ENCODE data around the gene SCN11A.

SCN11A gene

GRCh38 chr3:39098473-39099000 is 46.8 kb upstream of the SCN11A start:
- WGBS (ENCODE audit: extremely low coverage, insufficient coverage, low lambda C conversion rate) = no CpG with 5 or more reads among the region's 8 CpGs
- Histone ChIP-seq H2BK120ac (ENCODE audit: low read depth, low read length) (no peak overlapping the region), H3K4ac (ENCODE audit: low read depth, low read length) (no peak overlapping the region), H3K9ac (ENCODE audit: low read length) (no peak overlapping the region), H4K5ac (ENCODE audit: low read length) (no peak overlapping the region), H2BK5ac (ENCODE audit: low read length) (no peak overlapping the region), H3K36me3 (ENCODE audit: control insufficient read depth, insufficient read depth, low read length) (peaks cover 6% of the 10 kb centered on the region), H3K23ac (ENCODE audit: low read length) (no peak overlapping the region), H3K4me2 (ENCODE audit: low read length) (no peak overlapping the region), H2AK5ac (ENCODE audit: low read length) (no peak overlapping the region), H3K79me2 (ENCODE audit: control insufficient read depth, insufficient read depth, low read length) (no peaks in the 10 kb centered on the region), H3K56ac (ENCODE audit: low read length) (no peak overlapping the region), H3K79me1 (ENCODE audit: low read length) (no peaks in the 10 kb centered on the region), H3K4me3 (ENCODE audit: low read length) (no peak overlapping the region), H3K18ac (ENCODE audit: low read length) (no peak overlapping the region), H2BK15ac (replicated peaks; ENCODE audit: low read depth) (no peak overlapping the region), H3K27me3 (ENCODE audit: insufficient read depth, low read length, poor library complexity) (no peaks in the 10 kb centered on the region), H3K4me1 (ENCODE audit: control insufficient read depth, low read depth, low read length) (no peaks in the 10 kb centered on the region), H4K8ac (ENCODE audit: low read depth, low read length) (no peak overlapping the region), H3K27ac (ENCODE audit: low read depth, low read length) (no peak overlapping the region)
- no peak for DNase-seq

- H4K5ac ChIP-seq (ENCODE audit: low read length) = no peak overlapping the region
- H4K8ac ChIP-seq (ENCODE audit: low read depth, low read length) = no peak overlapping the region
- H3K4ac ChIP-seq (ENCODE audit: low read depth, low read length) = no peak overlapping the region
- no peak overlapping the region for H2BK15ac ChIP-seq (replicated peaks; ENCODE audit: low read depth)
- H2BK120ac ChIP-seq (ENCODE audit: low read depth, low read length) = no peak overlapping the region
- H3K9ac ChIP-seq (ENCODE audit: low read length) = no peak overlapping the region
- H3K27me3 ChIP-seq (ENCODE audit: insufficient read depth, low read length, poor library complexity) = no peaks in the 10 kb centered on the region
- DNase-seq = no peak
- H3K18ac ChIP-seq (ENCODE audit: low read length) = no peak overlapping the region
- H2BK5ac ChIP-seq (ENCODE audit: low read length) = no peak overlapping the region
- no peak overlapping the region for H3K4me2 ChIP-seq (ENCODE audit: low read length)
- H3K79me1 ChIP-seq (ENCODE audit: low read length) = no peaks in the 10 kb centered on the region
- H3K79me2 ChIP-seq (ENCODE audit: control insufficient read depth, insufficient read depth, low read length) = no peaks in the 10 kb centered on the region
- H3K4me1 ChIP-seq (ENCODE audit: control insufficient read depth, low read depth, low read length) = no peaks in the 10 kb centered on the region
- no peak overlapping the region for H2AK5ac ChIP-seq (ENCODE audit: low read length)
- H3K4me3 ChIP-seq (ENCODE audit: low read length) = no peak overlapping the region
- H3K27ac ChIP-seq (ENCODE audit: low read depth, low read length) = no peak overlapping the region
- no CpG with 5 or more reads among the region's 8 CpGs for WGBS (ENCODE audit: extremely low coverage, insufficient coverage, low lambda C conversion rate)
- H3K23ac ChIP-seq (ENCODE audit: low read length) = no peak overlapping the region
- H3K36me3 ChIP-seq (ENCODE audit: control insufficient read depth, insufficient read depth, low read length) = peaks cover 6% of the 10 kb centered on the region
- no peak overlapping the region for H3K56ac ChIP-seq (ENCODE audit: low read length)
These were observed 46.1 kb upstream of the SCN11A start for GRCh38 chr3:39097716-39098472.

- no peak overlapping the region for H4K8ac ChIP-seq (ENCODE audit: low read depth, low read length)
- H3K27ac ChIP-seq (ENCODE audit: low read depth, low read length) = no peak overlapping the region
- H3K56ac ChIP-seq (ENCODE audit: low read length) = no peak overlapping the region
- H4K5ac ChIP-seq (ENCODE audit: low read length) = no peak overlapping the region
- H3K36me3 ChIP-seq (ENCODE audit: control insufficient read depth, insufficient read depth, low read length) = peaks cover 6% of the 10 kb centered on the region
- H3K79me2 ChIP-seq (ENCODE audit: control insufficient read depth, insufficient read depth, low read length) = no peaks in the 10 kb centered on the region
- no peak overlapping the region for H3K4me3 ChIP-seq (ENCODE audit: low read length)
- no CpG with 5 or more reads among the region's 3 CpGs for WGBS (ENCODE audit: extremely low coverage, insufficient coverage, low lambda C conversion rate)
- DNase-seq = peak; percentile 7
- no peak overlapping the region for H3K23ac ChIP-seq (ENCODE audit: low read length)
- H3K79me1 ChIP-seq (ENCODE audit: low read length) = no peaks in the 10 kb centered on the region
- H3K9ac ChIP-seq (ENCODE audit: low read length) = no peak overlapping the region
- no peak overlapping the region for H3K4ac ChIP-seq (ENCODE audit: low read depth, low read length)
- no peaks in the 10 kb centered on the region for H3K4me1 ChIP-seq (ENCODE audit: control insufficient read depth, low read depth, low read length)
- no peak overlapping the region for H2AK5ac ChIP-seq (ENCODE audit: low read length)
- H3K4me2 ChIP-seq (ENCODE audit: low read length) = no peak overlapping the region
- no peak overlapping the region for H2BK5ac ChIP-seq (ENCODE audit: low read length)
- H2BK15ac ChIP-seq (replicated peaks; ENCODE audit: low read depth) = no peak overlapping the region
- H2BK120ac ChIP-seq (ENCODE audit: low read depth, low read length) = no peak overlapping the region
- H3K27me3 ChIP-seq (ENCODE audit: insufficient read depth, low read length, poor library complexity) = no peaks in the 10 kb centered on the region
- no peak overlapping the region for H3K18ac ChIP-seq (ENCODE audit: low read length)
These were observed 45.0 kb upstream of the SCN11A start for GRCh38 chr3:39096775-39097174.

GRCh38 chr3:39095778-39096177 is 44.0 kb upstream of the SCN11A start:
- H3K79me1 ChIP-seq (ENCODE audit: low read length) = no peaks in the 10 kb centered on the region
- WGBS (ENCODE audit: extremely low coverage, insufficient coverage, low lambda C conversion rate) = no CpG with 5 or more reads among the region's 3 CpGs
- H2AK5ac ChIP-seq (ENCODE audit: low read length) = no peak overlapping the region
- no peak overlapping the region for H3K56ac ChIP-seq (ENCODE audit: low read length)
- no peaks in the 10 kb centered on the region for H3K27me3 ChIP-seq (ENCODE audit: insufficient read depth, low read length, poor library complexity)
- H3K27ac ChIP-seq (ENCODE audit: low read depth, low read length) = no peak overlapping the region
- no peak overlapping the region for H4K5ac ChIP-seq (ENCODE audit: low read length)
- no peaks in the 10 kb centered on the region for H3K79me2 ChIP-seq (ENCODE audit: control insufficient read depth, insufficient read depth, low read length)
- DNase-seq = no peak
- H3K36me3 ChIP-seq (ENCODE audit: control insufficient read depth, insufficient read depth, low read length) = peaks cover 6% of the 10 kb centered on the region
- H2BK120ac ChIP-seq (ENCODE audit: low read depth, low read length) = no peak overlapping the region
- no peaks in the 10 kb centered on the region for H3K4me1 ChIP-seq (ENCODE audit: control insufficient read depth, low read depth, low read length)
- H2BK15ac ChIP-seq (replicated peaks; ENCODE audit: low read depth) = no peak overlapping the region
- no peak overlapping the region for H4K8ac ChIP-seq (ENCODE audit: low read depth, low read length)
- no peak overlapping the region for H3K4ac ChIP-seq (ENCODE audit: low read depth, low read length)
- H3K23ac ChIP-seq (ENCODE audit: low read length) = no peak overlapping the region
- H2BK5ac ChIP-seq (ENCODE audit: low read length) = no peak overlapping the region
- H3K9ac ChIP-seq (ENCODE audit: low read length) = no peak overlapping the region
- no peak overlapping the region for H3K4me2 ChIP-seq (ENCODE audit: low read length)
- no peak overlapping the region for H3K18ac ChIP-seq (ENCODE audit: low read length)
- H3K4me3 ChIP-seq (ENCODE audit: low read length) = no peak overlapping the region

- H3K4me1 ChIP-seq (ENCODE audit: control insufficient read depth, low read depth, low read length) = no peaks in the 10 kb centered on the region
- H4K5ac ChIP-seq (ENCODE audit: low read length) = no peak overlapping the region
- no peaks in the 10 kb centered on the region for H3K79me1 ChIP-seq (ENCODE audit: low read length)
- no peak overlapping the region for H2AK5ac ChIP-seq (ENCODE audit: low read length)
- H3K56ac ChIP-seq (ENCODE audit: low read length) = no peak overlapping the region
- peaks cover 6% of the 10 kb centered on the region for H3K36me3 ChIP-seq (ENCODE audit: control insufficient read depth, insufficient read depth, low read length)
- H3K79me2 ChIP-seq (ENCODE audit: control insufficient read depth, insufficient read depth, low read length) = no peaks in the 10 kb centered on the region
- WGBS (ENCODE audit: extremely low coverage, insufficient coverage, low lambda C conversion rate) = no CpG with 5 or more reads among the region's 7 CpGs
- no peak overlapping the region for H3K27ac ChIP-seq (ENCODE audit: low read depth, low read length)
- no peak overlapping the region for H3K4ac ChIP-seq (ENCODE audit: low read depth, low read length)
- no peak overlapping the region for H2BK5ac ChIP-seq (ENCODE audit: low read length)
- no peak overlapping the region for H2BK120ac ChIP-seq (ENCODE audit: low read depth, low read length)
- H3K4me3 ChIP-seq (ENCODE audit: low read length) = no peak overlapping the region
- H4K8ac ChIP-seq (ENCODE audit: low read depth, low read length) = no peak overlapping the region
- H2BK15ac ChIP-seq (replicated peaks; ENCODE audit: low read depth) = no peak overlapping the region
- no peak overlapping the region for H3K23ac ChIP-seq (ENCODE audit: low read length)
- H3K4me2 ChIP-seq (ENCODE audit: low read length) = no peak overlapping the region
- DNase-seq = no peak
- no peak overlapping the region for H3K18ac ChIP-seq (ENCODE audit: low read length)
- no peaks in the 10 kb centered on the region for H3K27me3 ChIP-seq (ENCODE audit: insufficient read depth, low read length, poor library complexity)
- no peak overlapping the region for H3K9ac ChIP-seq (ENCODE audit: low read length)
These were observed 43.3 kb upstream of the SCN11A start for GRCh38 chr3:39094851-39095677.

All from mesendoderm (in vitro differentiated cells).